HG02870 (cell line): ENCODE data around the gene SYK.
"Not testable (repeated sequence)": the region's sequence is repeated elsewhere in the genome, so short reads cannot be mapped to it uniquely, and the experiment has no call there.

Source experiments
- ATAC-seq: cut with Tn5 transposase; IDR thresholded peaks from one replicate; pipeline ENCODE4 v1.9.1; 2021; ENCODE audit warnings: mild to moderate bottlenecking, moderate library complexity; ENCODE audit not compliant: unreplicated experiment

SYK gene

DNA sequence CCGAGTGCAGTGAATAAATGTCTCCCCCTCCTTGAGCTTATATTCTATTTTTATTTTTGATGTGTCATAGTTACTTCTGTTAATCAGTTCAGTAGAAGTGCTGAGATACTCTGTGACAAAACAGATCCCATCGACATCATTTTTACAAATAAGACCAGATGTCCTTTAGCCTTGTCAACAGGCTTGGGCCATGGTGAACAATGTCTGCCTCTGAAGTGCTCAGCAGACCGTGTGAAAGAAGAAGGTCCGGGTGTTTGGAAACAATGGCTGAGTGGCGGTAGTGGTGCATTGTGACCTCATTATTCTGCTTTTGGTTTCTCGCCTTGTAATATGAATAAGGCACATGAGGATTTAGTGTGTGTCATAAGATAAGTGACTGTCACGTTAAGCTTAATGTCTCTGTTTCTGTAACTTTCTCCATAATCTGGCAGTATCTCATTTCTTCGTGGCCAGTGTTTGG, 71.2 kb downstream of the SYK start:
- no peak for ATAC-seq

DNA sequence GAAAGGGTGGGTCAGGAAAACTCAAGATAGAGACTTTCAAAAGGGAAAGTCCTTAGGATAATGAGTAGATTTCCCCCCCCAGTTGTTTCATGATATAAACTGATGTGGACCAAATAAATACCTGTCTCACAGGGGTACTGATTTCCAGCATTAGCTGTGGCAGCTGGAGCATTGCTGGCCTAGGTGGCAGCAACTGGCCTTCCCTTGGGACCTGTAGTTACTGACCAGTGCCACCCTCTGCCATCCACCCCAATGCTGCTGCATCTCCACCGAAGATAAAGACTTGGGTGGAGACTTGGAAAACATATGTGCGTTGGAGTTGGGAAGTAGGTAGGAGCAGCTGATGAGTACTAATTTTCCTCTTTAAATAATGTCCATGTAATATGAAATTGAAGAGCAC, 71.8 kb downstream of the SYK start:
- ATAC-seq: no peak

- ATAC-seq: no peak
Measured at GRCh38 chr9:90874194-90874593, 72.6 kb downstream of the SYK start.

DNA sequence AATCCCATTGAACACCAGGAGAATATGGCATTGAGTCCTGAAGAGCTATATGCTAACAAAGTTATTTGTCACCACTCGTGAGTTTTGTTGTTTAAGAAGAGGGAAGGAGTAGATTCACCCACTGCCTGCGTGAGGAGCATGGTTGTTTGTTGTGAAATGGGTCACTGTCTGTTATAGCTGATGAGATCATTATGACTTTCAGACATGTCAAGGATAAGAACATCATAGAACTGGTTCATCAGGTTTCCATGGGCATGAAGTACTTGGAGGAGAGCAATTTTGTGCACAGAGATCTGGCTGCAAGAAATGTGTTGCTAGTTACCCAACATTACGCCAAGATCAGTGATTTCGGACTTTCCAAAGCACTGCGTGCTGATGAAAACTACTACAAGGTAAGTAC, 76.9 kb downstream of the SYK start:
- no peak for ATAC-seq

GRCh38 chr9:90880066-90880465, 78.4 kb downstream of the SYK start:
- no peak for ATAC-seq

DNA sequence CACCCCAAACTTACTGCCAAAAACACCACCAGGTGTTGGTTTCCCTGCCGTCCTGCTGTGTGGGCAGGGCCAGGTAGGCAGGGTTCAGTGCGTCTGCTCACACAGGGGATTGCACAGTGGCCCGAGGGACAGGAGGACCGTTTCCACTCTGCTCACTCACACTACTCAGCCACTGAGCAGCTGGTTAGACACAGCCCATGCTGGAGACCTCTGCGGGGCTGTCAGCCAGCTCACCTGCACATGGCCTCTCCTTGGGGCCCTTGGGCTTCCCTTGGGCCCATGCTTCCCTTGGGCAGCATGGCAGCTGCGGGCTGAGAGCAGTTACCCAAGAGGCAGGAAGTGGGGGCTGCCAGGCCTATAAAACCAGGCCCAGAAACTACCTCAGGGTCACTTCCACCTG, 79.0 kb downstream of the SYK start:
- ATAC-seq: no peak

DNA sequence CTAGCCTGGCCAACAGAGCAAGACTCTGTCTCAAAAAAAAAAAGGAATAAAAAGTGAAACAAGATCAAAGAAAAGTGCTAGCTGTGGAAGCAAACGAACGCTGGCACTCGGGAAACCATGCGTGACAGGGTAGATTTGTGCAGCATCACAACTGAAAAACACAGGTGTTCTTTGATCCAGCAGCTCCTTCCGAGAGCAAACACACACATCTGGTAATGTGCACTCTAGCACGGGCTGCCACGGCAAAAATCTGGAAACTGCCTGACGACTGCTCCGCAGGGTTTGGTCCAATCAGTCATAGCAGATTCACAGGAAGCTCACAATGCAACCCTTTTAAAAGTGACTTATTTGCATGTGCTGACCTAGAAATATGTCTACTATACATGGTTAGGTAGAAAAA, 80.0 kb downstream of the SYK start:
- ATAC-seq: peak; percentile 72

GRCh38 chr9:90882991-90883600, 81.5 kb downstream of the SYK start:
- no peak for ATAC-seq

DNA sequence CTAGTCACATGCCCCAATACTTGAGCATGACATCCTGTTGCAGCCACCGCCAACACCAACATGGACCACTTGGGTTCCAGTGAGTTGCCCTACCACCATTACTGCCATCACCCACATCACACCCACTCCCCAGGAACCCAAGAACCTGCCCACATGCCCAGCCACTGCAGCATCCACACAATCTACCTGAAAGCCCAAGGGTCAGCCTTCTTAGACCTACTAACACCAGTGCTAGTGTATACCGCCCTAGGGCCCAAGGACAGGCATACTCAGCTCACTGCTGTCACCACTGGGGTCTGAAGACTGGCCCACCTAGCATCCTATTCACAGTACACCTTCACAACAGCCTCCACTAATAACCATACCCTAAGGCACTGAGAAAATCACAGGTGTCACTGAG, 82.0 kb downstream of the SYK start:
- ATAC-seq: no peak

GRCh38 chr9:90884178-90884577, 82.6 kb downstream of the SYK start:
- no peak for ATAC-seq

DNA sequence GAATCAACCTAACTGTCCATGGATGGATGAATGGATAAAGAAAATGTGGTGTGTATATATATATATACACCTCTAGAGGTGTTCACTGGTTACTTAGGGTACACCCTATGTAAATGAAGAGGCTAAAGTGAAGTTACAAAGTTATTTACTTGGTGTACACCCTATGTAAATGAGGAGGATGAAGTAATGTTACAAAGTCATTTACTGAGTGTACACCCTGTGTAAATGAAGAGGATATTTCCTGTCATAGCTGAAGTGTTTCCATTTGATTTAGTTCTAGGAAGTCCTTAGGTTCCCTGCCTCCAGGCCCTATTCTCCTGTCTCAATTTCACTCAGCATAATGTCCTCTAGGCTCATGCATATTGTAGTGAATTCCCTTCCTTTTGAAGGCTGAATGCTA, 85.2 kb downstream of the SYK start:
- ATAC-seq: not testable (repeated sequence)

- no peak for ATAC-seq
Measured at GRCh38 chr9:90888941-90889340, 87.3 kb downstream of the SYK start.

DNA sequence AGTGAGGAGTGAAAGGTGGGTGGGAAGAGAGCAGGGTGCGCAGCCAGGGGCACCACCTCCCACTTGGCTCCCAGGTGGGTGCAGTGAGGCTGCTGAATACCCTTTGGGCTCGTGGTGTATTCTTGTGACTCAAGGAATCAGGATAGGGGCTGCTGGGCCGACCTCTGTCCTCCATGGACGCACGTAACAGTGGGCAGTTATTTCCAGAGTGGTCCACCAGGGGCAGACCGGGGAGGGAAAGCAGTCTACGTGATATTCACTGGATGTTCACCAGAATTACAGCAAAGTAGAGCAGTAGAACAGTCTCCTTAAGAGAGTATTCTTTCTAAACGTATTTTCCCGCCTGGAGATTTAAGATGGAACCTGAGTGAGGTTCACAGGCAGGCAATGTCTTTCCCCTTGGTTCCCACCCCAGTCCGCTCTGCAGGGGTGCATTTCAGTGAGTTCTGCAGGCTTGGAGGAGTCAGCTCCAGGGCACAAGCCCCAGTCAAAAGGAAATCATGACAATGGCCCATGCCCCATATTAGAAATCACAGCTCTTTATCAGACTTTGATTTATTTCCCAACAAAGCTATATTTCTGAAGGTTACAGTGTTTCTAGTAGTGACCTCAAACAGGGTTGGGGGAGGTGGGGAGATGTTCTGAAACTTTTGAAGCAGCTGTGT, 88.7 kb downstream of the SYK start:
- no peak for ATAC-seq

DNA sequence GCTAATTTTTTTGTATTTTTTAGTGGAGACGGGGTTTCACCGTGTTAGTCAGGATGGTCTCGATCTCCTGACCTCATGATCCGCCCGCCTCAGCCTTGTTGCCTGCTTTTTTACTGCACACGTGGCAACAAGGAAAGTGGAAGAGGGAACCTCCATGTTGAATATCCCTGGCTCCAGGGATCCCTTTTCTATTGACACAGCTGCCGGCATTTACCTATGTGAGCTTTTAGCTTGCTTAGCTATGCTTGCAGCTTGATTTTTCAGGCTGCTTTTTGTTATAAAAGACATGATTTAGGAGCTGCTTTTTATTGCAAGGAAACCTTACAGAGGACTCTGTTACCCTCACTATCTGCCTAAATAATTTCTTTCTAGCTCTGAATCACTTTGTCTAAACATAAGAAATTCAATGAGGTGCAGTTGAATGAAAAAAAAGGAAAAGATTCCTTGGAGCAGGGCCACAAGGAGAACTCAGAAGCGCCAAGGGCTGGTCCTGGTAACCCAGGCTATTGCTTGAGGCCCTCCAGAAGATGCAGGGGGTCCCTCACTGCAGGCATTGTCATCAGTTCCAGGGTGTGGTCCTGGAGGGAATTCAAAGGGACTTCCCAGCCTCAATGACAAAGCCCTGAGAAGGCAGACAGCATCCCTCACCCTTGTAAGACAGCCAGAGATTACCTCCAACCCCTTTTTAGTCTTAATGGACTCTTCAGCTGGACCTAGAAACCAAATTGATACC, 89.9 kb downstream of the SYK start:
- no peak for ATAC-seq

- ATAC-seq: no peak
Measured at GRCh38 chr9:90892918-90893317, 91.3 kb downstream of the SYK start.

GRCh38 chr9:90893706-90894105, 92.1 kb downstream of the SYK start:
- no peak for ATAC-seq

DNA sequence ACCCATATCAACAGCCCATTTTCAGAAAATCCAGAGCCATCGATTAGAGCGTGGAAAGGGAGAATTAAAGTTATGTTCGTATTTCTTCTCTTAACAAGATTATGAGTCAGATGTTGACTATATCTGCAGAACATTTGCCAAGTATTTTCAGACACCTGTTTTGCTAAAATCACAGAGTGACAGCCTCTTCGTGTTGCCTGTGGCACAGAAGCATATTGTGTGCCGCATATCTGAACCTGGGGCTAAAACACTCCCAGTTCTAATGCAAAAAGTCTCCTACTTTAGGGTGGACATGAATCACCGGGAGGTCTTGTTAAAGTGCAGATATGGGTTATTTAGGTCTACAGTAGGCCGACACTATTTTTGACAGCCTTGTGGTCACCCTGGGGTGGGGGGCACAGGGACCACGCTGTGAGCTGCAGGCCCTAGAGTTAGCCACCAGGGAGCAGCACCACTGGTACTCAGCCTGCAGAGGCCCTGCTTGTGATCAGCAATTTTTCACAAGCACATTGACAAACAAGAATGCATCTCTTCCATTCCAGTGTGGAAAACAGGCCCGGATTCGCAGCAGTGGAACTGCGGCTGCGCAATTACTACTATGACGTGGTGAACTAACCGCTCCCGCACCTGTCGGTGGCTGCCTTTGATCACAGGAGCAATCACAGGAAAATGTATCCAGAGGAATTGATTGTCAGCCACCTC, 93.5 kb downstream of the SYK start:
- no peak for ATAC-seq

DNA sequence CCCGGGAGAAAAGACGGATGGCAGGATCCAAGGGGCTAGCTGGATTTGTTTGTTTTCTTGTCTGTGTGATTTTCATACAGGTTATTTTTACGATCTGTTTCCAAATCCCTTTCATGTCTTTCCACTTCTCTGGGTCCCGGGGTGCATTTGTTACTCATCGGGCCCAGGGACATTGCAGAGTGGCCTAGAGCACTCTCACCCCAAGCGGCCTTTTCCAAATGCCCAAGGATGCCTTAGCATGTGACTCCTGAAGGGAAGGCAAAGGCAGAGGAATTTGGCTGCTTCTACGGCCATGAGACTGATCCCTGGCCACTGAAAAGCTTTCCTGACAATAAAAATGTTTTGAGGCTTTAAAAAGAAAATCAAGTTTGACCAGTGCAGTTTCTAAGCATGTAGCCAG, 94.2 kb downstream of the SYK start:
- no peak for ATAC-seq

GRCh38 chr9:90896231-90896630, 94.6 kb downstream of the SYK start:
- ATAC-seq: no peak

DNA sequence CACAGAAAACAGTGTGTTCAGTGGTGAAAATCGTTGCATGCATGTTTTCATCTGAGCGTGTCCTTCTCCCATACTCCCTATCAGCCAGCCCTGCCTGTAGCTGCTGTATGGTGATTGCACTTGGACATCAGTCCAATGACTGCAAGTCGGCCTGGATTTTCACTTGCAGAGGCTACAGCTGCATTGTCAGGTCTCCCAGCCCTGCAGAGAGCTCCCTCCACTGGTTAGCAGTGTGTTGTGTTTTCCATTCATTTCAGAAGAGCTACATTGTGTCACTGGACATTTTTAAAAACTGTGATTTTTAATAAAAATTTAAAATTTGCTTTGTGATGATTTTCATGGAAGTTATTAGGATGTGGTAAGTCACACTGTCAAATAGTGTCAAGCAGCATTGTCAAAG, 96.6 kb downstream of the SYK start:
- ATAC-seq: no peak

DNA sequence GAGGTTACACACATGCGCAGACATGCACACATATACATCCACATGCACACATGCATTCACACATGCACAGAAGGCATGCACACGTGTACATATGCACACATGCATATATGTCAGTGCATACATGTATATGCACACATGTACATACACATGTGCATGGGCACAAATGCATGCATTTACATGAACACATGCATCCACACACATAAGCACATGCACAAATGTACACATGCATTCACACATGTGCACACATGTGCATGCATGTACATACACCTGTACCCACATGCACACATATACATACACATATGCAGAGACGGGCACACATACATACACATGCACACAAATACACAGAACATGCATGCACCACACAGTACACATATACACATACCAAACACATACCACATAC, 97.7 kb downstream of the SYK start:
- no peak for ATAC-seq

- no peak for ATAC-seq
Measured at GRCh38 chr9:90900130-90900529, 98.5 kb downstream of the SYK start.
